H1 (cell line): ENCODE data around the gene TMEM202. TPM values are rescaled to one million over a fixed set of nuclear protein-coding genes. Genes with fewer than 3 reads are reported as not detected.

Source experiments
- CEBPB ChIP-seq: IDR thresholded peaks from 2 replicates; pipeline ENCODE4 v1.6.1; 2012; ENCODE audit warnings: low read depth, low read length
- CTCF ChIP-seq, 3 experiments: IDR thresholded peaks; 1 replicate in 2 of 3; 2 replicates in 1 of 3; pipeline versions ENCODE4 v1.5.1 to v1.6.1; 2011; ENCODE audit warnings: low read length in 3 of 3, mild to moderate bottlenecking in 3 of 3, inconsistent platforms in 2 of 3, low read depth in 1 of 3, moderate library complexity in 1 of 3; ENCODE audit not compliant: insufficient read depth in 1 of 3; ENCODE audit errors: control extremely low read depth in 1 of 3
- polyA plus RNA-seq, 7 experiments: library from polyadenylated mRNA; depleted of rRNA in 3 of 7; stranded (reverse) in 5 of 7; unstranded in 2 of 7; fragments of >200 nt in 5 of 7; fragments of 200-250 nt in 2 of 7; gene quantifications; 1 replicate in 5 of 7; 2 replicates in 1 of 7; 4 replicates in 1 of 7; pipeline versions ENCODE4 v1.2.1 to v1.2.3, GENCODE V29; 2011 to 2013; ENCODE audit warnings: missing spikeins in 2 of 7, mixed read lengths in 2 of 7
- total RNA-seq: library from RNA; stranded (reverse); fragmentation: NEBNext Ultra II Directional; extraction: Animal tissue kit (Norgen Biotek cat#: 25700); gene quantifications from 2 replicates; pipeline ENCODE4 v1.2.1, GENCODE V29; 2021

Gene TMEM202
- total and polyA plus RNA-seq, 2 of the 8 experiments (the other 6 are each of a cell fraction or from before 2014, with no cell fraction given) = not detected

- TF ChIP-seq CTCF (IDR thresholded peaks at IDR 0.05; ENCODE audit: control extremely low read depth in 1 of 3, insufficient read depth in 1 of 3, low read depth in 1 of 3, low read length in 3 of 3) (no peak), CEBPB (no peak)
These were observed 22.1 kb upstream of the TMEM202 start, which contains the start of gene HEXA (continued) for GRCh38 chr15:72375846-72376581.
